Choroid plexus epithelial cell (primary cell): ENCODE measurements around the gene KRTAP12-1.
"Not testable (repeated sequence)": the region's sequence is repeated elsewhere in the genome, so short reads cannot be mapped to it uniquely, and the experiment has no call there.

Source experiments
- DNase-seq: peaks from one replicate; pipeline ENCODE4 v3.0.0-alpha.2; 2010; ENCODE audit warnings: low read depth
- H3K4me3 ChIP-seq: 2 replicates; pipeline ENCODE4 v1.5.1; 2011; ENCODE audit warnings: low read depth, mild to moderate bottlenecking, control low read depth, low read length, moderate library complexity
- TF ChIP-seq, protein P1 (sequence below): conservative IDR thresholded peaks from 2 replicates; pipeline ENCODE4 v1.5.1; 2011; ENCODE audit warnings: low read depth, mild to moderate bottlenecking, control low read depth, inconsistent platforms, low read length, moderate library complexity

KRTAP12-1 gene

DNA sequence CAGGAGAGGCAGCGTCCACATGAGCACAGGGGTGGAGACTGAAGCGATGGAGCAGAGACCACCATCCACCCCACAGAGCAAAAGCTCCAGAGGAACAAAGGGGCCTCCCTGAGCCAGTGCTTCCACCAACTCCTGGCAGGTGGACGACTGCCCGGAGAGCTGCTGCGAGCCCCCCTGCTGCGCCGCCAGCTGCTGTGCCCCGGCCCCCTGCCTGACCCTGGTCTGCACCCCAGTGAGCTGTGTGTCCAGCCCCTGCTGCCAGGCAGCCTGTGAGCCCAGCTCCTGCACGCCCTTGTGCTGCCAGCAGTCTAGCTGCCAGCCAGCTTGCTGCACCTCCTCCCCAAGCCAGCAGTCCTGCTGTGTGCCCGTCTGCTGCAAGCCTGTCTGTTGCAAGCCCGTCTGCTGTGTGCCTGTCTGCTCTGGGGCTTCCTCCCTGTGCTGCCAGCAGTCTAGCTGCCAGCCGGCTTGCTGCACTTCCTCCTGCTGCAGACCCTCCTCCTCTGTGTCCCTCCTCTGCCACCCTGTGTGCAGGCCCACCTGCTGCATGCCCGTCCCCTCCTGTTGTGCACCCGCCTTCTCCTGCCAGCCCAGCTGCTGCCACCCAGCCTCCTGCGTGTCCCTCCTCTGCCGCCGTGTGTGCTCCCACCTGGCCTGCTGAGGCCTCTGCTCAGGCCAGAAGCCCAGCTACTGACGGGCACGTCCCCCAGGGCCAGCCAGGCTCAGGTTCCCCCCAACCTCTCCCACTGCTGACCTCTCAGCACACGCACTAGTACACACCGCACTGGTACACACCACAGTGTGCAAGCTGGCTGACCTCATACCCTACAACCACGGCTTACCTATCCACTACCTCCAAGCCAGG, 20.4 kb upstream of the KRTAP12-1 start:
- no peak for DNase-seq
- TF ChIP-seq, protein P1, sequence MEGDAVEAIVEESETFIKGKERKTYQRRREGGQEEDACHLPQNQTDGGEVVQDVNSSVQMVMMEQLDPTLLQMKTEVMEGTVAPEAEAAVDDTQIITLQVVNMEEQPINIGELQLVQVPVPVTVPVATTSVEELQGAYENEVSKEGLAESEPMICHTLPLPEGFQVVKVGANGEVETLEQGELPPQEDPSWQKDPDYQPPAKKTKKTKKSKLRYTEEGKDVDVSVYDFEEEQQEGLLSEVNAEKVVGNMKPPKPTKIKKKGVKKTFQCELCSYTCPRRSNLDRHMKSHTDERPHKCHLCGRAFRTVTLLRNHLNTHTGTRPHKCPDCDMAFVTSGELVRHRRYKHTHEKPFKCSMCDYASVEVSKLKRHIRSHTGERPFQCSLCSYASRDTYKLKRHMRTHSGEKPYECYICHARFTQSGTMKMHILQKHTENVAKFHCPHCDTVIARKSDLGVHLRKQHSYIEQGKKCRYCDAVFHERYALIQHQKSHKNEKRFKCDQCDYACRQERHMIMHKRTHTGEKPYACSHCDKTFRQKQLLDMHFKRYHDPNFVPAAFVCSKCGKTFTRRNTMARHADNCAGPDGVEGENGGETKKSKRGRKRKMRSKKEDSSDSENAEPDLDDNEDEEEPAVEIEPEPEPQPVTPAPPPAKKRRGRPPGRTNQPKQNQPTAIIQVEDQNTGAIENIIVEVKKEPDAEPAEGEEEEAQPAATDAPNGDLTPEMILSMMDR, result no peak
- no peak overlapping the region for H3K4me3 ChIP-seq

DNA sequence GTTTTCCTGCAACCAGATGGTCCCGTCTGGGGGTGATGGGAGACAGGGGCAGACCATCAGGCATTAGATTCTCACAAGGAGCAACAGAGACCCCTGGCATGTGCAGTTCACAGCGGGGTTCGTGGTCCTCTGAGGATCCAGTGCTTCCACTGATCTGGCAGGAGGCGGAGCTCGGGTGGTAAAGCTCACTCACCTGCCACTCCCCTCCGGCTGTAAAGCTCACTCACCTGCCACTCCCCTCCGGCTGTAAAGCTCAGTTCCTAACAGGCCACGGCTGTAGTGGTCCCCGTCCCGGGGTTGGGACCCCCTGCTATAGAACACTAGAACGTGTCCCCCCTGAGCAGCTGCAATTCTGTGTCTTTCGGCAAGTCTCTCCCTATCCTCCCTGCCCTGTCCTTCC, 19.6 kb upstream of the KRTAP12-1 start:
- TF ChIP-seq, protein P1, result no peak
- H3K4me3 ChIP-seq, result no peak overlapping the region
- DNase-seq, result no peak

DNA sequence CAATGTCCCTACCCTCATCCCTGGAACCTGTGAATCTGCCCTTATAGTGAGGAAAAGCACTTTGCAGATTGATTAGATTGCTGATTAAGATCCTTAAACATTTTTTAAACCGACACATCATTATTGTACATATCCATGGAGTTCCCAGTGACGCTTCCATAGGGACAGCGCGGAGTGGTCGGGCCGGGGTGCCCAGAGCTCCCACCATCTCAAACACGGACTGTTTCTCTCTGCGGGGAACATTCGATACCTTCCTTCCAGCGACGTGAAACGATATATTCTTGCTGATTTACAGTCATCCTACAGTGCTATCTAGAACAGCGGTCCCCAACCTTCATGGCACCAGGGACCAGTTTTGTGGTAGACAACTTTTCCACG, 19.0 kb upstream of the KRTAP12-1 start:
- TF ChIP-seq, protein P1, result no peak
- DNase-seq, result no peak
- no peak overlapping the region for H3K4me3 ChIP-seq

DNA sequence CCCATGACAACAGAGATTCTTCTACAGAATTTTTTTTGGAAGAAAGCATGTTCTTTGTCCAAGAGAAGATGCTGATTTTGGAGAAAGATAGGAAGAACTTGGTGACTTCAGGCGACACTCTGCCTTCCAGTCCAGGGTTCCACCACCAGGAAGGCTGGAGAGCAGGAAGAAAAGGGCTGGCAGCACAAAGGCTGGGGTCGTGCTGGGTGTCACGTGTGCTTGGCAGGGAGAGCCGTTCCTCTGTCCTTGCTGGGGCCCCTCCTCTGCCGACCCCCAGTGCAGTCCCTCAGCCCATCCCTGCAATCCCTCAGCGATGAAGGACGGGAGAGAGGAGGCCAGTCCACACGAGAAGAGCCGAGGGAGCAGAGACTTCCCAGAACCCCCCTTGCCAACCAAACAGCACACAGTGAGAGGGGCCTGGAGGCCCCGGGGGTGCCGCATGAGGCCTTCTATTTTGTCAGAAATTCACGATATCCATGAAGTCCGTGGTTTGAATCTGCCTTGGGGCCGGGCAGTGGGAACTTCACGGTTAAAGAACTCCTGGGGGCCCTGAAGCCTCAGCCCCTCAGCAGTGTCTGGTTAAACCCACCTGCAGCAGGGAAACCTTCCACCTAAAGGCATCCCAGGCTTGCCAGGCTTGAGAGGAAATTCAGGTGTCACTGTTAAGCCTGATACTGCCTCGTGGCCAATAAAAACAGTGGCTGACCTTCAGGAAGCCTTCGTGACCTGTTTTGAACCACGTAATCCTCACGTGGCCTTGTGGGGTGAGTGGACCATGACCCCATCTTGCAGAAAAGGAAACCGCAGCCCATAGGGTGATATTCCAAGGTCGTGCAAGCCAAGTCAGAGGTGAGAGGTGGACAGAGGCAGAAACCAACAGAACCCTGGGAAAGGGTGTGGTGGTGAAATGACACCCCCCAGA, 18.4 kb upstream of the KRTAP12-1 start:
- no peak for DNase-seq
- no peak overlapping the region for H3K4me3 ChIP-seq
- TF ChIP-seq, protein P1, result no peak

DNA sequence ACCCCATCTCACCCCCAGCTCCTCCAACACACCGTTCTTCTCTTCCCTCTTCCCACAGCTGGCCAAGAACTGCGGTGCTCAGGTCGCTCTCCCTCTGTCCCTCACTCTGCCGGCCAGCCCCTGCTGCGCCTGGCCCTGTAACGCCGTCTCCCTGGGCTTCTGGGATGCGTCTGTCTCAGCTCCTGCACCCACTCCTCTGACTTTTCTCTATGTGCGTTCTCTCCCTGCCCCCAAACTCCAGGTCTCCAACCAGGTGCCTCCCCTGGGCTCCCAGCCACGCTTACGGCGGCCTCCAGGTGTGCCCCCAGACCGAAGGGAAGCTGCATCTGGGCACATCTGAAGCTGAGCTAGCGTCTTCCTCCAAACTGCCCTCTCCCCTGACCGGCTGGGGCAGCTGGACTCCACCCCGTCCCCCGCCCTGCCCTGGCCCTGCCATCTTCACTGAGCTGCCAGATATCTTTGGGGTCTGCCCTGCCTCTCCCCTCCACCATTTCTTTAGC, 17.6 kb upstream of the KRTAP12-1 start:
- no peak for DNase-seq
- no peak overlapping the region for H3K4me3 ChIP-seq
- TF ChIP-seq, protein P1, result no peak

DNA sequence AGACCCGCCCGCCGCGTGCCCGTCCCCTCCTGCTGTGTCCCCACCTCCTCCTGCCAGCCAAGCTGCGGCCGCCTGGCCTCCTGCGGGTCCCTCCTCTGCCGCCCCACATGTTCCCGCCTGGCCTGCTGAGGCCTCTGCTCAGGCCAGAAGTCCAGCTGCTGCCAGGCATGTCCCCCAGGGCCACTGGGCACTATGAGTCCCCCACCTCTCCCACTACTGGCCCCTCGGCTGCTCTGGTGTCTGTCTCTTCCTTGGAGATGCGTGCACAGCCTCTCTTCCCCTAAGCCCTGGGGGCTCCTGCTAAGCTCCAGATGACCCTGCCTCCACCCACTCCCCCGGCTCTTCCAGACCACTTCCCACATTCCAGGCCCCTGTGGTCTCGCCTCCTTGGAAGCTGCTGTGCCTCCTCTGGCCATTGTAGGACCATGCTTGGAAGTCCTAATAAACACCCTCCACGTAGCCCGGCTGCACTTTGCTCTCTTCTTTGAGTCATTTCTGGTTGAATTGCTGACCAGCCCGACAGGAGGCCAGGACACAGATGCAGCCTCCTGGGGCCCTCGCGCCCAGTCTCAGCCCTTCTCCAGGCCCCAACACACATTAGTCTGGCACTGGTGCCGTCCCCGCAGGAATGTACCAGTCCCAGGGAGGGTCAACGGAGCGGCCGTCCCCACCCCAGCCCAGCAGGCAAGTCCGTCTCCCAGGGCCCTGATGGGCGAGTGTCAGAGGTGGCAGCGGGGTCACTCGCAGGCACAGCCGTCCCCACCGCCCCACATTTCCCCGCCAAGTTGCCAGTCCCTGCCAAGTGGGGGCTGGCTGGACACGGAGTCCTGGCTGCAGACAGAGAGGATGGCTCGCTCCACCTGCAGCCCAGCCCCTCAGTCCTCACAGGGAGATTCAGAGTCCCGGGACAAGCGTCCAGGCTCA, 16.1 kb upstream of the KRTAP12-1 start:
- peak; percentile 9 for DNase-seq
- TF ChIP-seq, protein P1, result no peak
- no peak overlapping the region for H3K4me3 ChIP-seq

DNA sequence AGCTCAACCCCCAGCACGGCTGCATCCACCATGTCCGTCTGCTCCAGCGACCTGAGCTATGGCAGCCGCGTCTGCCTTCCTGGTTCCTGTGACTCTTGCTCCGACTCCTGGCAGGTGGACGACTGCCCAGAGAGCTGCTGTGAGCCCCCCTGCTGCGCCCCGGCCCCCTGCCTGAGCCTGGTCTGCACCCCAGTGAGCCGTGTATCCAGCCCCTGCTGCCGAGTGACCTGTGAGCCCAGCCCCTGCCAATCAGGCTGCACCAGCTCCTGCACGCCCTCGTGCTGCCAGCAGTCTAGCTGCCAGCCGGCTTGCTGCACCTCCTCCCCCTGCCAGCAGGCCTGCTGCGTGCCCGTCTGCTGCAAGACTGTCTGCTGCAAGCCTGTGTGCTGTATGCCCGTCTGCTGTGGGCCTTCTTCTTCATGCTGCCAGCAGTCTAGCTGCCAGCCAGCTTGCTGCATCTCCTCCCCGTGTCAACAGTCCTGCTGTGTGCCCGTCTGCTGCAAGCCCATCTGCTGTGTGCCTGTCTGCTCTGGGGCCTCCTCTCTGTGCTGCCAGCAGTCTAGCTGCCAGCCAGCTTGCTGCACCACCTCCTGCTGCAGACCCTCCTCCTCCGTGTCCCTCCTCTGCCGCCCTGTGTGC, 15.3 kb upstream of the KRTAP12-1 start, which contains the start of gene KRTAP10-12:
TSS of gene KRTAP10-12 (plus strand) at position 1 of the 639 bp plus-strand sequence. CDS start at position 31, 30 bp downstream.
- not testable (repeated sequence) for DNase-seq

More for the DNA sequence above, 15.3 kb upstream of the KRTAP12-1 start, which contains the start of gene KRTAP10-12:
- H3K4me3 ChIP-seq, result not testable (repeated sequence)
